Right renal cortex interstitium (tissue), 3 donors: ENCODE data around the gene MTFR2. TPM values are rescaled to one million over a fixed set of nuclear protein-coding genes. Genes with fewer than 3 reads are reported as not detected.
A peak's percentile ranks its signal among the peaks of the same experiment; 100 is the strongest.

ENCODE experiments used
- DNase-seq, 3 donors: peaks; one replicate each; pipeline ENCODE4 v3.0.0-alpha.2; 2013; ENCODE audit warnings: low read depth in 3 of 3, low spot score in 2 of 3
- polyA plus RNA-seq, 3 donors: library from polyadenylated mRNA; unstranded; fragments of 120-200 nt; gene quantifications; one replicate each; pipeline ENCODE4 v1.2.1, GENCODE V29; 2013; ENCODE audit not compliant: insufficient read length in 3 of 3

The MTFR2 gene
- polyA plus RNA-seq: 1 to 10 TPM; 2.4 to 4.2 (median 3.7) TPM

DNA sequence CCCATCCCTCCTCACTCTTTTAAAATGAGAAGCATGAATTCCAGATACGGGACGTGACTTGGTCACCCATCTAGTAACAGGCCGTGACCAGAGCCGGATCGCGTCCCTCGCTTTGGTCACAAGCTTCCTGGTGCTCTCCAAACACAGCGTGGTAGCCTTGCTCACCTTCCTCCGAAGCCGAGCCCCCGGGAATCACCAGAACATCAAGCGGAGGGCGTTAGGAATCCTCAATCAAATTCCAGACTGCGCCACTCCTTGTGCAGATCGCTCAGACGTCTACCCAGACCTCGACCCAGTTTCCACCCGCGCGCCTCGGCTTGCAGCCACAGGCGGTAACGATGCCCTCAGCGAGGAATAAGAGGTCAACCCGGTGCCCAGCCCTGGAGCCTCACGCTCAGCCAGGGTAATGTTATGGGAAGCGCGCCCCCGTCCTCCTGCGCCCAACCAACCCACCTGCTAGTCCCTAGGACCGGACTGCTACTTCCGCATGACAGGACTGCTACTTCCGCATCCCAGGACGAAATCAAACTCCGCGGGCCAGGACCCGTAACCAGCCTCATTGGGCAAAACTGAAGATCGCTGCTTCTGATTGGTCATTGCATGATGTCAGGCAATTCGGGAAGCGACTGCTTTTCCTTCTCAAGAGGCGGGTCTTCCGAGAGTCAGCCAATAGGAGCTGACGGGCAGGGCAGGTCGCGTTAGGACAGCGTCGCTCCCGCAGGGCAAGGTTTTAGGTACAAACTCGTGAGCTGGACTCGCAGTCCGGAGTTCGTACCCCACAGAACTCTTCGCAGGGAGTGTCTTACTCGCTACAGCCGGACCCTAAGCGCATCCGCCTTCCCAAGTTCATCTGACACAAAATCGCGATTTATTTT lies at the start of gene MTFR2:
Gene MTFR2, minus strand, starts transcription at position 501 of the 875 bp plus-strand sequence. CDS start 1,212 bp downstream, outside the sequence.
- peak; percentile 91 to 98 (median 97) for DNase-seq

DNA sequence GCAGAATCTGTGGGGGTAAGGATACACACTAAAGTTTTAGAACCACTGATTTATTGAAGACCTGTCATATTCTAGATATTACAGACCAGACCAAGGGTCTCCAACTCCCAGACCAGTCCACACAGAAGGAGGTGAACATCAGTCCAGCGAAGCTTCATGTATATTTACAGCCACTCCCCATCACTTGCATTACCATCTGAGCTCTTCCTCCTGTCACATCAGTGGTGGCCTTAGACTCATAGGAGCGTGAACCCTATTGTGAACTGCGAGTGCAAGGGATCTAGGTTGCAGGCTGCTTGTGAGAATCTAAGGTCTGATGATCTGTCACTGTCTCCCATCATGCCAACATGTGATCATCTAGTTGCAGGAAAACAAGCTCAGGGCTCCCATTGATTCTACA lies 44.5 kb upstream of the MTFR2 start:
- DNase-seq: no peak

DNA sequence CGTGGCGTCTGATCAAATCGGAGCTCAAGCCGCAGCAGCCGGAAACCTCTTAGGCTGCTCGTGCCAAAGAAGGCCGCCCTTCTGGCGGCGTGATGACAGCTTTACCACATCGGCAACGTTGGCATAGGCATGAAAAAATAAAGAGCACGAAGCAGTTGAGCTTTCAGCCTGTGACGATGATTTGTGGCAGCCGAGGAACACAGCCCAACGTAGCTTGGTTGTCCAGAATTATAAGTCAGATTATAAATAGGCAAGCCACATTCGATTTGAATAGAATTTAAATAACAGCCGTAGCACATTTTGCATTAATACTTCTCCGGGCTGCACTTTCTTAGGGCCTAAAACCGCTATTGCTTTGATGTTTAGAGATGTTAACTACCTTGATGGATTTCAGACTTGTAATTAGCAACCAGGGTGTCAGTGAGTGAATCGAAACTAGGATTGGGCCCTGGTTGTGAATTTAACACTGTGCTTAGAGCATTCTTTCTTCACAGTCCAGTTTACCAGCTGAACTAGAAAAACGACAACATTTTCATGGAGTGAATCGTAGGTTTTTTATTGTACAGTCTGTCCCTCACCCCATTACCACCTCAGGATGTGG lies 40.4 kb upstream of the MTFR2 start:
- DNase-seq: peak in 2 of 3 donors; percentile 63 to 74

DNA sequence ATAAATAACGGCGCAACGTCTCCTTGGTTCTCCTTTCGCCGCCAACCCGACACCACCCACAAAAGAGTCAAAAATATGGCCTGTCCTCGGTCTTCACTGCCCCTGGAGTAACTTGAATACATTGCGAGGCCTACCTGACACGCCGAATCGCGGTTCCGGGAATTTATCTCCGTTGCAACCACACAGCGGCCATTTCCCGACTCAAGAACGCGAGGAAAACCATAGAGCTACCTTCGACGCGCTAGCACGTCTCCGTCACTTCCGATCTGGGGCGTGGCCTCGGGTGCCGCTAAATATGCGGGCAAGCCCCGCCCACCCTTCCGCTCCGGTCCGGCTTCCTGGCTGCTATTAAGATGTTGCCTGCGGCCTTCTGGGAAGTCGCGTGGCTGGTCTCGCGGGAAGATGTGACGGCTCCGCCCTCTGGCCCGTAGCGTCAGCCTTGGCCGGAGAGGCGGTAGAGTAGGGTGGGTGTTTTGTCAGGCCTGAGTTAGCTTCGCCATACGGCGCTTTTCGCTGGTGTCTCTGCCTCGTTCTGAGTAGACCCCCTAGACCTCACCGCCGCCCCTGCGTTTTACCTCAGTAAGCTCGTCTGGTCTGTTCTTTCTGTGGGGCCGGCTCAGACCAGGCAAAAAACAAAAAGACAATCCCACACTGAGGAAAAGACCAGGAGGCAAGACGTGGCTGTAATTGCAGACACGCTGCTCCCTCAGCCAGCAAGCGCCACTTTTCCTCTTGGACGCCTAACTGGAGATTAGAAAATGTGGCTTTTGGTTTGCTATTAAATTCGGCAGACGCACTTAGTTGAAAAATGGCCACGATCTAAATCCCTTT lies 39.7 kb upstream of the MTFR2 start, which contains the start of gene BCLAF1:
Gene BCLAF1, minus strand, starts transcription at position 268 of the 831 bp plus-strand sequence. CDS start 9,980 bp downstream, outside the sequence.
- DNase-seq: peak; percentile 99

DNA sequence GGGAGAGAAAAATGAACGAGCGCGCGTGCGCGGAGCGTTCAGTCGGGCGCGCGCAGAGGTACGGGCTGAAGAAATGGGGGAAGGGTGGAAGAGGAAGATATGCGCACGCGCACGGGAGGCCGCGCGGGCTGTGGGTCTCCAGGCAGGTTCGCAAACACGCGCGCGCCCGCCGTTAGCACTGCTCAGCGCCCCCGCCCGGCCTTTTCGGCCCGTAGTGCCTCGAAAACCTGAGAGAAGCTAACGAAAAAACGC lies 39.1 kb upstream of the MTFR2 start:
- peak; percentile 78 to 87 (median 82) for DNase-seq

DNA sequence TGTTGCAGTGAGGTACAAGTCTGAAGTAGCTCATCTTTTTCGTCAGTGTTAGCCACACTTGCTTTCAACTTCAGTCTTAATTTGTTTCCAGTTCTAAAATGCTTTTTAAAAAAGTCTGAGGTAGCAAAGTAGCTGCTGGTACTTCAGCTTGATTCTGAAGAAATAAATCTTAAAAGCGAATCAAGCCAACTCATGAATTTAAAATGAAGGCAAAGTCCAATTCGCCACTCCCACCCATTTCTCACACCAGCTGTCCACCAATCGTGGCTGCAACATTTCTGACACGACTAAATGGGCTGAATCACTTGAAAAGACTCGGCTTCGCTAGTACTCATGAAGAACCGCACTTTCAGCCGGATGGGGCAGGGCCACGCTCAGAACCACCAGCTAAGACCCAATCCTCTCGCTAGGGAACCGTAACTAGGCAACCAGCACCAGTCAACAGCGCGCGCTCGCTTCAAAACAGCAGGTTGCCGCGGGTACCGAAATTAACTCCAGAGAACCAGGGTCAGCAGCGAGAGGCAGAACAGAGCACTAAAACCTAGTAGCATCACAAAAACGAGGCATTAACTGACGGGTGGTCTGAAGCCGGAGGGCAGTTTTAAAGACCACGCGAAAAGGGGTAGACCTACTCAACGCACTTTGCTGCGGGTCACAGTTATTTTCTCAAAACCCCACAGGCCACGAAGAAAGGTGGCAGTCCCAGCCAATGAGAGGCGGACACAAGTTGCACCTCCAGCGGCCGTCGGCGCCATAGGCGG lies 38.6 kb upstream of the MTFR2 start:
- peak; percentile 61 to 69 (median 63) for DNase-seq

DNA sequence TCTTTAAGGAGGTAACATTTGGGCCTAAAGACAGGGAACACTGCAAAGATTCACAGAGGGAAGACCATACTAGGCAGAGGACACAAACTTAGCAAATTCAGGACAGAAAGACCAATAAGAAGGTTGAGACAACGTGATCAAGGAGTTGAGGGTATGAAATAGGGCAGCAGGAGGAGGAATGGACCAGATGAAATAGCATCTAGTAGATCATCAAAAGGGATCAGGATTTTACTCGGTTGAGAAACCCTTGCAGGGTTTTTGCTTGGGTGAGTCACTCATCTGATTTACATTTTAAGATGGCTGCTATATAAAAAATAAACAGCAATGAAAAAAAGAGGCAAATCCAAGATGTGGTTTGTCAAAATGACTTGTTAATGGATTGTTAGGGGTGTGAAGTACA lies 34.8 kb upstream of the MTFR2 start:
- no peak for DNase-seq

DNA sequence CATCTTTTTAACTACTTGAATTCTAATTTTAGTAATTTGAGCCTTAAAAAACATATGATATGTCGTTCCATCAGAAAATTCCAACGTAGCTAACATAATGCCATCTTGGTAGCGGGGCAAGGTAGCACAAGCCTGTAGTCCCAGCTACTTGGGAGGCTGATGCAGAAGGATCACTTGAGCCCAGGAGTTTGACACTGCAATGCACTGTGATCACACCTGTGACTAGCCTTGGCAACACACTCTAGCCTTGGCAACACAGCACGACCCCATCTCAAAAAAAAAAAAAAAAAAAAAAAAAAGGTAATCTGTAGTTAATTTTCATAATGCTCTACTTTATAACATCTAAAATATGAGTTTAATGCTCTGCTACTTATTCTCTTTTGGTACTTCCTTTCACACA lies 32.8 kb upstream of the MTFR2 start:
- no peak for DNase-seq

DNA sequence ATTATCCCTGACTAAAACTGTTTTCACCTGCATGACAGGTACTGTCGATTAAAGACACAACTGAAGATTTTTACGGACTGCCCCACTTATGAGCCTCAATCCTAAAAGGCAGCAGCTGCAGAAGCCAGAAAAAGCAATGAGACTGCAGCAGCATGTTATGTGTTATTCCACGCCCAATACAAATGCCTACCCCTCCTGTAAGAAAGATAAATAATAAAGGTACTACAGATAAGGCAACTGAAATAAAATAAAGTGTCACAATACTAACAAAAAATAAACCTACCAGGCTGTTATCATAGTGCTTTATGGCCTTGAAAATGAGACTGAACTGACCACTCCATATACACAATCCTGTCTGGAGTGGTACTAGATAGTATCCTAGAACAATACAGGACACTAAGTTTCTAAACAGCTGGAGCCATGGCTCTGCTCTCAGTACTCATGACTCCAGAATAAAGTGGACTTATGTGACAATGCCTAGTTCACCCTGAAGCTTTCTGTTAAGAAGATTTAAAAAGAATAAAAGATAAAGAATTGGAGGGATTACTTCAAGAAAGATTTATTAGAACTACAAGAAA lies 30.0 kb upstream of the MTFR2 start:
- DNase-seq: no peak

DNA sequence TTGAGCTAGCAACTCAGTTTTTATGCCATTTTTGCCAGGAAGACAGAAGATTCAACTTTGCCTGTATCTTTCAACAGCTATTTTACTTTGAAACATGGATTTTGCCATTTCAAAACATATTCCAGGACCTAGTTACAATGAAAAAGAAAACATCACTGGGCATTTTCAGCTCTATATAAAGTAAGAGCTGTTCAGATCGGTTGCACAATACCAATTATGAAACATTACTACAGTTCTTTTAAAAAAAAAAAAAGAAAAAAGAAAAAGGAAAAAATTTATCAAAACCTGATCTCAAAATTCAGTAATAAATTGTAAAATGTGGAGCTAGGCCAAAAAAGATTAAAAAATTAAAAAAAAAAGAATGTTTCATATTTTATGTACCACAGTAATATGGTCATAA lies 24.0 kb upstream of the MTFR2 start:
- DNase-seq: no peak

DNA sequence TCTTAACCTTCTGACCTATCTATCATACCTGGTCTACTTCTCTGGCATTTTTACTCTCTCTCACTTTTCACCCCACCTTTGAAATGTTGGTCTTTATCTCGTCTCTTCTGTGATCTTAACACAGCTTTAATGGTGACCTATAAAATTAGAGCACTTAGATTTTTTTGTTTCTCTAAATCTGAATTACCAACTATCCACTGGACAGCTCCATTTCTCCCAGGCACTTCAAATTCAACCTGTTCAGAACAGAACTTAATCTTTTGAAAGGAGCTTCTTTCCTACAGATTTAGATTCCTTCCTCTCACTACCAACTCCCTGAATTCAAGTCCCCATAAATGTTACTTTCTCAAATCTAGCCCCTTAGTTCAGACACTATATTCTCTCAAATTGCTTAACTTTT lies 15.0 kb upstream of the MTFR2 start:
- no peak for DNase-seq

DNA sequence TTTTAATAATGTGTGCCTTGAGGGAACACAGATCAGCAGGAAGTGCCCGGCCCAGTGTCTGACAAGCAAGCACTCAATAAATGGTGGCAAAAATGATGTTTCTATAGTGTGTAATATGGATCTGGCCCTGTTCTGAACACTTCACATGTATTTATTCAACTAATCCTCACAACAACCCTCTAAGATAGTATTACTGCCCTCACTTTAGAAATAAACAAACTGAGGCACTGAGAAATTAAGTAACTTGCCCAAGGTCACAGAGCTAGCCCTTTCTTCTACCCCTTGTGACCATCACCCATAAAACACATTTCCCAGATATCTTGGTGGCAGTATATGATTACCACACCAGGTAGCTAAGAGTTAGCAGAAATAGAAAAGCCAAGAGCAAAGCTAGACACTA lies 12.8 kb upstream of the MTFR2 start:
- no peak for DNase-seq

DNA sequence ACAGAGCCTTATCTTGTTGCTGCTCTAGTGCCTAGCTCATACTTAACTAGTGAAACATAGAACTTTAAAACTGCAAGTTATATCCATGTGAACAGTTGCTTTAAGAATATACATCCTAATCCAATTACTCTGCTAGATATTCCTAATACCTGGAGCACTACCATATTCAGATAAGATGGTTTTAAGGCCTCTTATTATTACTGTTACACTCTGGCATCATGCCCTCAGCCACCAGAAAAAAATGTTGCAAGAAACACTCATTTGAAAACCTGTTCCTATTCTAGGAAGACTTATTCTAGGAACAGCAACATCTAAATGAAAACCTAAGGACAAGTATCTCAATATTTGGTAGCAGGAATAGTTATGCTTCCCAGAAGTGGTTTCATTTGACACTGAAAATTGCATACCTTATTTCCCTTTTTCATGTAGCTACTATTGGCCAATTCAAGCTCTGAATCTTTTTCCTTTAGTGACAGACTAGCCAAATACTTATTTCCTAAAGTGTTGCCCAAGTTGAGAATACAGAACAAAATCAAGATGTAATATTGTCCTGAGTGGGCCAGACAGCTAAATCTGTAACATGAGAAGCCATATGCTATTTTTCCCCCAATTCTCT lies 4.8 kb upstream of the MTFR2 start:
- no peak for DNase-seq

DNA sequence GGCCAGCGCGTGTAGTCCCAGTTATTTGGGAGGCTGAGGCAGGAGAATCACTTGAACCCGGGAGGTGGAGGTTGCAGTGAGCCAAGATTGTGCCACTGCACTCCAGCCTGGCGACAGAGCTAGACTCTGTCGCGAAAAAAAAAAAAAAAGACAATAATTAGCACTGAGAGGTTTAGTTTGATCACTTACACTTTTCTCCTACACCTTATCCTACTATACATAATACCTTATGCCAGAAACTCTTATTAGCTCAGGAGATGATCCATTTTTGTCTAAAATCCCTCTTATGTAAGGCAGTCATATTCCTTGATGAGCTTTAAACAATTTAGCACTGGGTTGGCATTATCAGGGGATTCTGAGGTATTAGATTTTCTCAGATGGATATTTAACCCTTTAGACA lies 3.6 kb upstream of the MTFR2 start:
- DNase-seq: no peak

DNA sequence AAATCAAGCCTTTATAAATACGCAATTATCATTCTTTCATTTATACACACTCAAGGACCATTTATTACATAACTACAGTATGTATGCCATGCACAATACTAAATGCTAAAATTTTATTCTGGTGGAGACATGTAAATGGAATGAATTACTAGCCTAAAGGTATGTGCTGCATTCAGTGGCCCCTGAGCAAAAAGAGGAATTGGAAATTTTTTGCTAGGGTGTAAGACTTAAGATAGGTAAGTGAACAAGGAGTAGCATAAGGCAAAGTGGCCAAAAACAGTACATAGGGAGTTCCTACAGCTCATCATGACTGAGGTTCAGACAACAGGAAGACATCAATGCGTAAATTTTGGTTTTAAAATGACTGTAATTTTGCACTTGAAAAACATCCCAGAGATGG lies 2.3 kb upstream of the MTFR2 start:
- DNase-seq: no peak

DNA sequence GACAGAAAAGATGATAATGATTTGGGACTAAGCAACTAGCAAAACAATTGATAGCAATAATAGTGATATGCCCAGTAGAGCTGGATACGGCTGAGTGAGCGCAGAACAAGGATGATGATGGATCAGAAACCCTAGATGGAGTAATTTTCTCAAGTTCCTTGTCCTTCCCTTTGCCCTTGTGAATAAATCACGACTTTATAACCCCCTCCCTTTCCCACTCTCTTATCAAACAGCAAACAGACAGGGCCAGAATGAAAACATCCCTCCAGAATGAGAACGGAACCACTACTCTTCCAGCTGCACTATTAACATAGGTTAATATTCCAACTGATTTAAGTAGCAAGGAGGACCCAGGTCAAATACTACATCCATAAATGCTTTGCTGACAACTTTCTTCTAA lies 1.3 kb upstream of the MTFR2 start:
- no peak for DNase-seq

DNA sequence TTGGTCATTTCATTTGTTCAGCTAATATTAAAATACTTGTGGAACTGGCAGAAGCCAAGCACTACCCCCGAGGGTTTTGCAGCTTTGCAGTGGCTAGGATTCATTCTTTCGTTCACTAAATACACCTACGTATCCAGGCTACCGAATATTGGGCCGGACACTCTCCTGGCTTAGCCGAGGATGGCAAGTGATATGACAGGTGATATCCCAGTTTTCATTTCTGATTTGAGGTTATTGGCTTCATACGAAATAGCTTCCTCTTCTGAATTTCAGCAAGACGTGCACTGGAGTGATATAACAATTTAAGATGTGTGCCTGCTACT lies 536 bp upstream of the MTFR2 start:
- no peak for DNase-seq

DNA sequence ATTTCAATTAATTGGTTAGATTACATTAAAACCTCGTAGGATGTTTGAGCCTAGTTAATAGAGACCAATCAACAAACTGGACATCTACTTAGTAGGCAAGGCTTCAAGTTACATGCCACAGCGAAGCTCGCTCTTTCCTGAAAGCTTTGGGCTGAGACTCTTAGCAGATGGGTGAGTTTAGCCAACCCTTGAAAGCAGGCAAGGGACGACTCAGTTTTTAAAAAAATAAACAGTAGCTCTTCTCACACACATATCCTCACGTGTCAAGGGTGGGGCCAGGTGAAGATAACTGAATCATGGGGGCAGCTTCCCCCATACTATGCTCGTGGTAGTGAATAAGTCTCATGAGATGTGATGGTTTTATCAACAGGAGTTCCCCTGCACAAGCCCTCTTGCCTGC lies 775 bp downstream of the MTFR2 start:
- DNase-seq: no peak

DNA sequence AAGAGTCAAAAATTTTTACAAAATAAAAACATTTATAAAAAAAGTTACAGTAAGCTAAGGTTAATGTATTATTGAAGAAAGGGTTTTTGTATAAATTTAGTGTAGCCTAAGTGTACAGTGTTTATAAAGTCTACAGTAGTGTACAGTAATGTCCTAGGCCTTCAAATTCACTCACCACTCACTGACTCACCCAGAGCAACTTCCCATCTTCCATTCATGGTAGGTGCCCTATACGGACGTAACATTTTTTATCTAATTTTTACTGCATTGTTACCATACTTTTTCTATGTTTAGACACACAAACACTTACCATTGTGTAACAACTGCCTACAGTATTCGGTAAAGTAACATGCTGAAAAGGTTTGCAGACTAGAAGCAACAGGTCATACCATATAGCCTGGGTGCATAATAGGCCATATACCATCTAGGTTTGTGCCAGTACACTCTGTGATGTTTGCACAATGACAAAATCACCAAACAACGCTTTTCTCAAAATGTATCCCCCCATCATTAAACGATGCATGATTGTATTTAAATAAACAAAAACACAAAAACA lies 6.0 kb downstream of the MTFR2 start:
- no peak for DNase-seq
